H9 (cell line): ENCODE measurements around the gene CDH16. TPM values are rescaled to one million over a fixed set of nuclear protein-coding genes. Genes with fewer than 3 reads are reported as not detected.

ENCODE experiments used
- DNase-seq: peaks from one replicate; pipeline ENCODE4 v3.0.0-alpha.2; 2017
- H2AFZ ChIP-seq: one replicate; pipeline ENCODE4 v1.6.1; 2013; ENCODE audit warnings: mild to moderate bottlenecking, low read length, control low read depth, moderate library complexity
- H2AK5ac ChIP-seq: 2 replicates; pipeline ENCODE4 v1.6.1; 2013; ENCODE audit warnings: low read length, control low read depth, mixed read lengths; ENCODE audit not compliant: insufficient read length
- H2BK120ac ChIP-seq: one replicate; pipeline ENCODE4 v1.6.1; 2013; ENCODE audit warnings: low read depth, mild to moderate bottlenecking, low read length, control low read depth, inconsistent platforms; ENCODE audit not compliant: poor library complexity, severe bottlenecking
- H2BK12ac ChIP-seq: 2 replicates; pipeline ENCODE4 v1.6.1; 2013; ENCODE audit warnings: low read length, control low read depth, mixed read lengths, low read depth; ENCODE audit not compliant: insufficient read length
- H2BK15ac ChIP-seq: 2 replicates; pipeline ENCODE4 v1.6.1; 2013; ENCODE audit warnings: low read depth, low read length, control low read depth
- H2BK20ac ChIP-seq: one replicate; pipeline ENCODE4 v1.6.1; 2013; ENCODE audit warnings: low read depth, mild to moderate bottlenecking, low read length, control low read depth, inconsistent platforms; ENCODE audit not compliant: poor library complexity, severe bottlenecking
- H2BK5ac ChIP-seq: 2 replicates; pipeline ENCODE4 v1.6.1; 2013; ENCODE audit warnings: low read length, control low read depth, mixed read lengths; ENCODE audit not compliant: insufficient read length
- H3K14ac ChIP-seq: 2 replicates; pipeline ENCODE4 v1.6.1; 2013; ENCODE audit warnings: low read length, control low read depth; ENCODE audit not compliant: insufficient read depth
- H3K18ac ChIP-seq: 2 replicates; pipeline ENCODE4 v1.6.1; 2013; ENCODE audit warnings: low read depth, mild to moderate bottlenecking, mixed read lengths, low read length, control low read depth; ENCODE audit not compliant: insufficient read length
- H3K23ac ChIP-seq: 2 replicates; pipeline ENCODE4 v1.6.1; 2013; ENCODE audit warnings: low read length, control low read depth, mixed read lengths, low read depth; ENCODE audit not compliant: insufficient read length
- H3K23me2 ChIP-seq: 2 replicates; pipeline ENCODE4 v1.6.1; 2013; ENCODE audit warnings: low read depth, mild to moderate bottlenecking, mixed read lengths, low read length, control low read depth; ENCODE audit not compliant: insufficient read length, poor library complexity, severe bottlenecking
- H3K27ac ChIP-seq: 2 replicates; pipeline ENCODE4 v1.5.1; 2013; ENCODE audit warnings: low read length, control low read depth, mixed read lengths, low read depth; ENCODE audit not compliant: insufficient read length
- H3K27me3 ChIP-seq: 2 replicates; pipeline ENCODE4 v1.6.1; 2013; ENCODE audit warnings: low read length, control low read depth, inconsistent platforms; ENCODE audit not compliant: insufficient read depth
- H3K4ac ChIP-seq: 2 replicates; pipeline ENCODE4 v1.6.1; 2013; ENCODE audit warnings: low read depth, mild to moderate bottlenecking, control low read depth, inconsistent platforms, low read length, moderate library complexity
- H3K4me1 ChIP-seq: 2 replicates; pipeline ENCODE4 v1.6.1; 2013; ENCODE audit warnings: low read length, control low read depth, inconsistent platforms; ENCODE audit not compliant: insufficient read depth
- H3K4me2 ChIP-seq: 2 replicates; pipeline ENCODE4 v1.6.1; 2013; ENCODE audit warnings: low read length, control low read depth, mixed read lengths; ENCODE audit not compliant: insufficient read length, insufficient read depth
- H3K56ac ChIP-seq: 2 replicates; pipeline ENCODE4 v1.6.1; 2013; ENCODE audit warnings: low read depth, mild to moderate bottlenecking, mixed read lengths, low read length, control low read depth; ENCODE audit not compliant: insufficient read length
- H3K79me1 ChIP-seq: 2 replicates; pipeline ENCODE4 v1.6.1; 2013; ENCODE audit warnings: low read depth, mild to moderate bottlenecking, moderate library complexity, low read length, control low read depth, inconsistent platforms; ENCODE audit not compliant: insufficient read depth, poor library complexity, severe bottlenecking
- H3K79me2 ChIP-seq: 2 replicates; pipeline ENCODE4 v1.6.1; 2013; ENCODE audit warnings: low read length, control low read depth, inconsistent platforms; ENCODE audit not compliant: insufficient read depth
- H3K9ac ChIP-seq: 2 replicates; pipeline ENCODE4 v1.6.1; 2013; ENCODE audit warnings: low read length, control low read depth, mixed read lengths; ENCODE audit not compliant: insufficient read length; ENCODE audit errors: extremely low read depth
- H3K9me3 ChIP-seq: one replicate; pipeline ENCODE4 v1.6.1; 2013; ENCODE audit warnings: low read depth, low read length, inconsistent platforms; ENCODE audit not compliant: control insufficient read depth
- H3T11ph ChIP-seq: one replicate; pipeline ENCODE4 v1.6.1; 2013; ENCODE audit warnings: mild to moderate bottlenecking, low read length, control low read depth, inconsistent platforms
- H4K20me1 ChIP-seq: one replicate; pipeline ENCODE4 v1.6.1; 2013; ENCODE audit not compliant: control insufficient read depth, insufficient read length, insufficient read depth
- H4K5ac ChIP-seq: 2 replicates; pipeline ENCODE4 v1.6.1; 2013; ENCODE audit warnings: low read depth, mild to moderate bottlenecking, mixed read lengths, low read length, control low read depth; ENCODE audit not compliant: insufficient read length
- H4K8ac ChIP-seq: replicated peaks from 2 replicates; pipeline ENCODE4 v1.6.1; 2013; ENCODE audit warnings: low read length, control low read depth, mixed read lengths, low read depth; ENCODE audit not compliant: insufficient read length
- H4K91ac ChIP-seq: 2 replicates; pipeline ENCODE4 v1.6.1; 2013; ENCODE audit warnings: low read depth, mild to moderate bottlenecking, moderate library complexity, mixed read lengths, low read length, control low read depth; ENCODE audit not compliant: insufficient read length
- H3K27ac Mint-ChIP-seq, 3 experiments: 2 replicates in 2 of 3; 3 replicates in 1 of 3; pipeline ENCODE4 v1.8.0; 2020 to 2021; ENCODE audit warnings: mixed read lengths in 3 of 3, mild to moderate bottlenecking in 1 of 3, moderate library complexity in 1 of 3
- H3K27me3 Mint-ChIP-seq: 2 replicates; pipeline ENCODE4 v1.8.0; 2021; ENCODE audit warnings: low read depth, mild to moderate bottlenecking, moderate library complexity, mixed read lengths
- H3K36me3 Mint-ChIP-seq, 3 experiments: 2 replicates in 2 of 3; 3 replicates in 1 of 3; pipeline ENCODE4 v1.8.0; 2020 to 2021; ENCODE audit warnings: low read depth in 3 of 3, mixed read lengths in 3 of 3; ENCODE audit not compliant: insufficient read depth in 1 of 3
- H3K4me1 Mint-ChIP-seq, 2 experiments: 2 replicates each; pipeline ENCODE4 v1.8.0; 2020; ENCODE audit warnings: mixed read lengths in 2 of 2
- H3K4me3 Mint-ChIP-seq, 2 experiments: 2 replicates in 1 of 2; 3 replicates in 1 of 2; pipeline ENCODE4 v1.8.0; 2020 to 2021; ENCODE audit warnings: mild to moderate bottlenecking in 2 of 2, mixed read lengths in 2 of 2, moderate library complexity in 1 of 2
- H3K9me3 Mint-ChIP-seq, 2 experiments: 2 replicates in 1 of 2; 3 replicates in 1 of 2; pipeline ENCODE4 v1.8.0; 2020; ENCODE audit warnings: mild to moderate bottlenecking in 2 of 2, mixed read lengths in 2 of 2, moderate library complexity in 1 of 2
- WGBS: extraction: QIAGEN DNeasy Blood & Tissue Kit; methylation state at CpG from one replicate; pipeline ENCODE4 v1.1.7; 2013; ENCODE audit warnings: missing lambda C conversion rate, low lambda C conversion rate, mixed read lengths; ENCODE audit not compliant: insufficient read length; ENCODE audit errors: extremely low coverage; 5-methylcytosine and 5-hydroxymethylcytosine counted together
- total RNA-seq: library from RNA; stranded (reverse); gene quantifications from 2 replicates; pipeline ENCODE4 v1.2.1, GENCODE V29; 2021
- TF ChIP-seq, protein P1 (sequence below): fragments of 200-600 bp; sonication (generic); conservative IDR thresholded peaks from 3 replicates; pipeline ENCODE4 v1.8.0; 2021; ENCODE audit warnings: antibody characterized with exemption, mild to moderate bottlenecking

Gene CDH16
- total RNA-seq, 1 experiment from 2014 or later = not detected

DNA sequence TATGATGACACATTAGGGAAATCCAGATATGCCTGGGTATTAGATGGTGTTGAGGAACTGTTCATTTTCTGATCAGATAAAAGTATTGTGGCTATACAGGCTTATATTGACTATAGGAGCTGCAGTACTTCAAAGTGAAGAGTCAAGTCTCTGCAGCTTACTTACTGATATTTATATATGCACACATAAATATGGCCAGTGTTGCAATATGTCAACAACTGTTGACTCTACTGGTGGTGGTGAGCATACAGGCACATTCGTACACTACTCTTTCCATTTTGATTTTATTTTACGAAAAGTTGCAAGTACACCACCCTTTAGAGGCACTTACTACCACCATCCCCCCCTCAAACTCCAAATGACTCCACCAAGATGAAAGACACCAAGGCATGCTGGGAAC is 13.0 kb upstream of the CDH16 start:
- whole genome bisulfite sequencing = no CpG with 5 or more reads among the region's 2 CpGs
- H2BK20ac ChIP-seq = no peak overlapping the region

More for the DNA sequence above, 13.0 kb upstream of the CDH16 start:
- no peak overlapping the region for H3K4me2 ChIP-seq
- H3K4me1 ChIP-seq = no peaks in the 10 kb centered on the region
- no peaks in the 10 kb centered on the region for H3K79me2 ChIP-seq
- H4K8ac ChIP-seq = no peak overlapping the region
- no peak overlapping the region for H4K91ac ChIP-seq
- TF ChIP-seq, protein P1, sequence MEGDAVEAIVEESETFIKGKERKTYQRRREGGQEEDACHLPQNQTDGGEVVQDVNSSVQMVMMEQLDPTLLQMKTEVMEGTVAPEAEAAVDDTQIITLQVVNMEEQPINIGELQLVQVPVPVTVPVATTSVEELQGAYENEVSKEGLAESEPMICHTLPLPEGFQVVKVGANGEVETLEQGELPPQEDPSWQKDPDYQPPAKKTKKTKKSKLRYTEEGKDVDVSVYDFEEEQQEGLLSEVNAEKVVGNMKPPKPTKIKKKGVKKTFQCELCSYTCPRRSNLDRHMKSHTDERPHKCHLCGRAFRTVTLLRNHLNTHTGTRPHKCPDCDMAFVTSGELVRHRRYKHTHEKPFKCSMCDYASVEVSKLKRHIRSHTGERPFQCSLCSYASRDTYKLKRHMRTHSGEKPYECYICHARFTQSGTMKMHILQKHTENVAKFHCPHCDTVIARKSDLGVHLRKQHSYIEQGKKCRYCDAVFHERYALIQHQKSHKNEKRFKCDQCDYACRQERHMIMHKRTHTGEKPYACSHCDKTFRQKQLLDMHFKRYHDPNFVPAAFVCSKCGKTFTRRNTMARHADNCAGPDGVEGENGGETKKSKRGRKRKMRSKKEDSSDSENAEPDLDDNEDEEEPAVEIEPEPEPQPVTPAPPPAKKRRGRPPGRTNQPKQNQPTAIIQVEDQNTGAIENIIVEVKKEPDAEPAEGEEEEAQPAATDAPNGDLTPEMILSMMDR = no peak
- H2BK120ac ChIP-seq = no peak overlapping the region
- H4K5ac ChIP-seq = no peak overlapping the region
- no peak overlapping the region for H2BK5ac ChIP-seq
- H2BK12ac ChIP-seq = no peak overlapping the region
- peaks cover 18% of the 10 kb centered on the region for H3K27me3 Mint-ChIP-seq
- H4K20me1 ChIP-seq = no peaks in the 10 kb centered on the region
- H3K4me1 Mint-ChIP-seq = peaks cover 26 to 35% of the 10 kb centered on the region in 2 experiments
- no peak overlapping the region for H3K27ac ChIP-seq
- no peak overlapping the region for H3K18ac ChIP-seq
- no peak overlapping the region for H3T11ph ChIP-seq
- no peak for DNase-seq
- H3K23me2 ChIP-seq = peaks cover 16% of the 10 kb centered on the region
- H3K56ac ChIP-seq = no peak overlapping the region
- H3K14ac ChIP-seq = no peak overlapping the region
- H3K23ac ChIP-seq = no peak overlapping the region
- H2AFZ ChIP-seq = no peak overlapping the region
- no peak overlapping the region for H3K4ac ChIP-seq
- no peak overlapping the region for H3K9ac ChIP-seq
- no peak overlapping the region for H2AK5ac ChIP-seq
- no peaks in the 10 kb centered on the region for H3K9me3 ChIP-seq
- H2BK15ac ChIP-seq = no peak overlapping the region
- peaks cover 5 to 15% (median 6%) of the 10 kb centered on the region in 3 experiments for H3K36me3 Mint-ChIP-seq
- no peaks in the 10 kb centered on the region for H3K9me3 Mint-ChIP-seq
- no peaks in the 10 kb centered on the region; the same call in 1 of the 2 replicates for H3K27me3 ChIP-seq
- H3K27ac Mint-ChIP-seq = no peak overlapping the region
- no peaks in the 10 kb centered on the region for H3K79me1 ChIP-seq
- H3K4me3 Mint-ChIP-seq = no peak overlapping the region
